Activated CD4-positive, alpha-beta T cell treated with anti-CD3 and anti-CD28 coated beads, Interleukin-2, amount 10 ng/mL, durations not matched to agents 7 days and 5 days (primary cell): ENCODE data around the gene ELFN2. TPM values are rescaled to one million over a fixed set of nuclear protein-coding genes. Genes with fewer than 3 reads are reported as not detected.

ENCODE experiments used
- CTCF ChIA-PET: fragments of 350-600 bp; sonication (Branson Sonifier 250); formaldehyde crosslinking; loops from one replicate; lab custom pipeline; 2021; ENCODE audit warnings: antibody characterized with exemption; lab: Charles Lee
- POLR2A ChIA-PET: fragments of 350-600 bp; sonication (Branson Sonifier 250); formaldehyde crosslinking; loops from one replicate; lab custom pipeline; 2021; ENCODE audit warnings: antibody characterized with exemption; lab: Charles Lee
- DNase-seq: peaks from one replicate; pipeline ENCODE4 v3.0.0-alpha.2; 2020
- H3K27ac Mint-ChIP-seq: one replicate; pipeline ENCODE4 v1.8.0; 2021; ENCODE audit warnings: mild to moderate bottlenecking, moderate library complexity, mixed read lengths
- H3K27me3 Mint-ChIP-seq: one replicate; pipeline ENCODE4 v1.8.0; 2021; ENCODE audit warnings: mixed read lengths
- H3K36me3 Mint-ChIP-seq: one replicate; pipeline ENCODE4 v1.8.0; 2021; ENCODE audit warnings: low read depth, mixed read lengths
- H3K4me1 Mint-ChIP-seq: one replicate; pipeline ENCODE4 v1.8.0; 2021; ENCODE audit warnings: mixed read lengths
- H3K4me3 Mint-ChIP-seq: one replicate; pipeline ENCODE4 v1.8.0; 2021; ENCODE audit warnings: mild to moderate bottlenecking, moderate library complexity, mixed read lengths
- H3K9me3 Mint-ChIP-seq: one replicate; pipeline ENCODE4 v1.8.0; 2021; ENCODE audit warnings: mixed read lengths
- total RNA-seq, 2 experiments: library from RNA; stranded (reverse); gene quantifications; one replicate each; pipeline ENCODE4 v1.2.3, GENCODE V29; 2021

The ELFN2 gene
- total RNA-seq, 2 experiments from 2014 or later = 0.10 to 0.23 TPM

DNA sequence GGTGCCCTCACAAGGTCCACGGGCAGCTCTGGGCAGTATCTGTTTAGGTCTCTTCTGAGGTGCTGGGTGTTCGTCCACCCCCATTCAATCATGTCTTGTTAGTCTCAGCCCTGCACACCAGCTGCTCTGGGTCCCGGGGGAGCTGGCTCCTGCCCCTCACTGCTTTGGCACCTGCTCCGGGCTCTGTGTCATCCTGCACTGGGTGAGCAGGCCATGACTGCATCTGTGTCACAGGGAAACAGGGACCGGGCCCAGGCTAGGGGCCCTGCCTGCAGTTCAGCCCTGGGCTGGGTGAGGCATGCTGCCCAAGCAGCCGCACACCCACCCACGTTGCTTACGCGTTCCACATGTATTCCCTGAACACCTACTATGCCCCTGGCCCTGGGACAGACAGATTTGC lies 43.9 kb downstream of the ELFN2 start:
- no peak overlapping the region for H3K4me3 Mint-ChIP-seq
- no peak overlapping the region for H3K27ac Mint-ChIP-seq
- no peaks in the 10 kb centered on the region for H3K36me3 Mint-ChIP-seq
- no peaks in the 10 kb centered on the region for H3K9me3 Mint-ChIP-seq
- no peaks in the 10 kb centered on the region for H3K4me1 Mint-ChIP-seq
- no peak for DNase-seq
- POLR2A ChIA-PET = interaction anchor here (0.7 kb wide), 1 partner anchor 178 kb away, joined by 3 read pairs; no protein-coding TSS in a partner anchor
- H3K27me3 Mint-ChIP-seq = peaks cover 4% of the 10 kb centered on the region
- CTCF ChIA-PET = interaction anchor here (0.5 to 1.1 kb wide), 2 partner anchors 116 to 409 kb away, joined by 3 read pairs; no protein-coding TSS in a partner anchor

DNA sequence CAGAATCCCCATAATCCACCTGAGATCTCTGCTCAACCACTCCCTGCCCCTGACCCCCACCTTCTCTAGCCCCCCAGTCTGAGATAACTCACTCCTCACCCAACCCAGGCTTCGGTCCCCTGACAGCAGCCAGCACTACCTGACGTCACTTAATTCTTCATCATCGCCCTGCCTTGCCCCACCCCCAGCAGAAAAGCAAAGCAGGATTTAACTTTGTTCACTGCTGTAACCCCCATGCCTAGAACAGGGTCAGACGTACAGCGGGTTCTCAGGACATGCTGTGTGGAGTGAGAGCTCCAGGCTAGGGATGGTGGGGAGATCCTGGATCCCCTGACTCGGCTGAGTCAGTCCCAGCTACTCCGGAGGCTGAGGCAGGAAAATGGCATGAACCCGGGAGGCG lies 45.8 kb downstream of the ELFN2 start:
- ChIA-PET CTCF (no interaction called here), POLR2A (no interaction called here)
- Mint-ChIP-seq H3K9me3 (no peaks in the 10 kb centered on the region), H3K36me3 (no peaks in the 10 kb centered on the region), H3K4me1 (no peaks in the 10 kb centered on the region), H3K27ac (no peak overlapping the region), H3K4me3 (no peak overlapping the region), H3K27me3 (peaks cover 11% of the 10 kb centered on the region)
- DNase-seq = no peak

DNA sequence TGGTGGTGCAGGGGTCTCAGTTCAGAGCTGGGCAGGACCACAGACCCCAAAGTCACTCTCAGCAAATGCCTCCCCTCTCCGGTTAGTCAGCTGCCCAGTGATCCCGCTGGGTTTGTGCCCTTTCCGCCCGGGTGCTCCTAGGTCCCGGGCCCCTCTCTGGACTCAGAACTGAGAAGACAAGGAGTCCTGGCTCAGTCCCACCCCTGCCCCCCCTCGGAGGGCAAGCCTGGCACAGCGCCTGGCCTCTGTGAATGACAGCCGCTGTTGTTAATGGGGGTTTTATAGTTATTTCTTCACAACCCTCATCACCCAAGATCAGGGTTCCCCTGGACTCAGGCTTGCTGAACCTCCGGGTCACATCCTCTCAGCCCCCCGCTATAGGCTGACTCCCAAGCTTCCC lies 47.6 kb downstream of the ELFN2 start:
- Mint-ChIP-seq H3K9me3 (no peaks in the 10 kb centered on the region), H3K4me1 (no peaks in the 10 kb centered on the region), H3K27ac (no peak overlapping the region), H3K27me3 (peaks cover 16% of the 10 kb centered on the region), H3K4me3 (no peak overlapping the region), H3K36me3 (no peaks in the 10 kb centered on the region)
- ChIA-PET POLR2A (no interaction called here), CTCF (no interaction called here)
- no peak for DNase-seq

DNA sequence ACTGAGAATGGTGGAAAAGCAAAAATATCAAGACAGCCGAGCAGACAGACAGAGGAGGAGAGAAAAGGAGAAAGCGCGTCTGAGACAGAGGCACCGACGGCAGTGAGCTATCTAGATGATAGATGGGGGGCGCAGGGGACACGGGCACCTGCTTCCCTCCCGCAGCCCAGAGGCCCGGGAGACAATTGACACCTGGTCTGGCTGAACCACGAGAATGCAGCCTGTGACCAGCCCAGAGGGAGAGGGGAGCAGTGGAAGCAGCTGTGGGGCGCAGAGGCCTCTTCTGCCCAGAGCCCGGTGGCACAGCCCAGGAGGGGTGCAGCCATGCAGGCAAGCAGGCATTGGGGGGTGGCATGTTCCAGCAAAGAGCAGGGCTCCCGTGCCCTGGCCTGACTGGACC lies 48.2 kb downstream of the ELFN2 start:
- POLR2A ChIA-PET = interaction anchor here (0.5 kb wide), 1 partner anchor 142 kb away, joined by 3 read pairs; no protein-coding TSS in a partner anchor
- H3K27ac Mint-ChIP-seq = no peak overlapping the region

DNA sequence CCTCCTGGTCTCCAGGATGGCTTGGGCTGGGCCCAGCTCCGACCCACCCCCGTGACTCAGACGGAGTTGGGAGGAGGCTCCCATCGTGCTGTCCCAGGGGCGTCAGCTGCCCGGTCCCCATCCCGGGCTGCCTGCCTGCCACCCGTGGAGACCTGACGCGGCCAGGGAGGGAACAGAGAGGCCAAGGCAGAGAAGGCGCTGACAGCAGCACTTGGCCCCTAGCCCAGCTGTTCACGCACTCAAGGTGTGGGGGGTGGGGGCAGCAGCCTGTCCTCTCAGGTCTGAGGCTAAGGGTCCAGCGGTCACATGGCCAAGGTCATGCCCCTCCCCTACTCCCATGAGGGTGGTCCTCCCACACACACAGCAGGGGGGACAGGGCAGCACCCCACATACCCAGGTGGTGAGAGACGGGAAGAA lies 48.6 kb downstream of the ELFN2 start:
- no peak overlapping the region for H3K27ac Mint-ChIP-seq
- no peak overlapping the region for H3K4me3 Mint-ChIP-seq
- no peak for DNase-seq
- CTCF ChIA-PET = interaction anchor here (1.5 kb wide), 1 partner anchor 35 kb away, joined by 4 read pairs; no protein-coding TSS in a partner anchor
- H3K36me3 Mint-ChIP-seq = no peaks in the 10 kb centered on the region
- no peaks in the 10 kb centered on the region for H3K4me1 Mint-ChIP-seq
- POLR2A ChIA-PET = interaction anchor here (0.5 kb wide), 1 partner anchor 142 kb away, joined by 3 read pairs; no protein-coding TSS in a partner anchor
- H3K27me3 Mint-ChIP-seq = peaks cover 16% of the 10 kb centered on the region
- no peaks in the 10 kb centered on the region for H3K9me3 Mint-ChIP-seq

More for the DNA sequence above, 48.2 kb downstream of the ELFN2 start:
- DNase-seq = no peak
- H3K27me3 Mint-ChIP-seq = peaks cover 16% of the 10 kb centered on the region
- H3K36me3 Mint-ChIP-seq = no peaks in the 10 kb centered on the region
- no peaks in the 10 kb centered on the region for H3K9me3 Mint-ChIP-seq
- H3K4me3 Mint-ChIP-seq = no peak overlapping the region
- CTCF ChIA-PET = interaction anchor here (1.5 kb wide), 1 partner anchor 35 kb away, joined by 4 read pairs; no protein-coding TSS in a partner anchor
- H3K4me1 Mint-ChIP-seq = no peaks in the 10 kb centered on the region

DNA sequence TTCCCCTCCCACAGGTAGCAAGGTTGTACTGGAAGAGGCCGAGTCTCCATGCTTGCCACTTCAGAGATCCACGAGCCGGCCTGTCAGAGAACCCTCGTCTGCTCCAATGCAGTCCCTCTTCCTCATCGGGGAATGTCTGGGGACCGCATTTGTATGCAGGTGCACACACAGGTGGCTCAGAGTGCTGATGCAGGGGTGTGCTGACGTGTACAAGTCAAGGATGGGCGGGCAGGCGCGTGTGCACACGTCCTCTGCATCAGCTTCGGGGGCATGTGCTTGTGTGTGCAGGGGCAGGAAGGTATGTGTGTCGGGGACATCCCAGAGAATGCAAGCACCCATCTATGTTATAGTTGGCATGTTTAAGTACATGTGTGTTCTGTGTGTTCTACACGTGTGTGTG lies 49.4 kb downstream of the ELFN2 start:
- no peak for DNase-seq
- Mint-ChIP-seq H3K27ac (no peak overlapping the region), H3K4me3 (no peak overlapping the region), H3K36me3 (no peaks in the 10 kb centered on the region), H3K27me3 (peaks cover 16% of the 10 kb centered on the region), H3K9me3 (no peaks in the 10 kb centered on the region), H3K4me1 (no peaks in the 10 kb centered on the region)
- POLR2A ChIA-PET = no interaction called here
- CTCF ChIA-PET = interaction anchor here (1.5 kb wide), 1 partner anchor 36 kb away, joined by 4 read pairs; no protein-coding TSS in a partner anchor

DNA sequence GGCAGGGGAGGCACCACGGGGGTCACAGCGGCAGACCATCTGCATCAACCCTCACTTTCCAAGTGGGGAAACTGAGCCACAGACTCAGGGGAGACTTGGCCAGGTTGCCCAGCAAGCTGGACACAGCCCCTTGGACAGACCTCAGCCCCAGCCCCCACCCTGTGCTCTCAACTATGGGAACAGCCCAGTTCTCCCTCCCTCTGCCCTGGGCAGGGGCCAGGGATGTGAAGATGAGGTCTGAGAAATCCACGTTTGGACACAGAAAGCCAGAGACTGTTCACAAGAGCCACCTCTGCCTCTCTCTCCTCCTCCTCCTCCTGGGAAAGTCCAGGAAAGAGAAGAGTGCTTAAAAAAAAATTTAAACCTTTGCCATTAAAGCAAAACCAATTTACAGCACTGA lies 50.1 kb downstream of the ELFN2 start:
- peaks cover 16% of the 10 kb centered on the region for H3K27me3 Mint-ChIP-seq
- CTCF ChIA-PET = no interaction called here
- no peak overlapping the region for H3K4me3 Mint-ChIP-seq
- POLR2A ChIA-PET = no interaction called here
- DNase-seq = no peak
- no peaks in the 10 kb centered on the region for H3K36me3 Mint-ChIP-seq
- H3K27ac Mint-ChIP-seq = no peak overlapping the region
- no peaks in the 10 kb centered on the region for H3K9me3 Mint-ChIP-seq
- H3K4me1 Mint-ChIP-seq = no peaks in the 10 kb centered on the region

DNA sequence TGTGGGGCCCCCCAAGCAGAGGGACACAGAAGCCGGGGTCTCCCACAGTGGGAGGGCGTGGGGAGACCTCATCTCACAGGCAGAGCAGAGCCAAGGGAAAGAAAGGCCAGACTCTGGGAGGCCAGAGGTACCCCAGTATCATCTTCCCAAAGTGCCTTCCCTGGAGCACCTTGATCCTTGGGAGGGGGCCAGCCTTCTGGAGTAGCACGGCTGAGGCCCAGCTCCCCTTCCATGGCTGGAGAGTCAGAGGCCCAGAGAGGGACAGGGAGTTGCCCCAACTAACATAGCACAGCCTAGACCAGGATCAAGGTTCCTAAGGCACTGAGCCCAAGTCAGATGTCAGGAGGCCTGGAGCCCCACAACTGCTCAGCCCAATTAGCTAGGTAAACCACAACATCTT lies 50.6 kb downstream of the ELFN2 start:
- CTCF ChIA-PET = no interaction called here
- Mint-ChIP-seq H3K36me3 (no peaks in the 10 kb centered on the region), H3K27me3 (peaks cover 16% of the 10 kb centered on the region), H3K4me1 (no peaks in the 10 kb centered on the region), H3K27ac (no peak overlapping the region), H3K9me3 (no peaks in the 10 kb centered on the region), H3K4me3 (no peak overlapping the region)
- POLR2A ChIA-PET = no interaction called here
- no peak for DNase-seq

DNA sequence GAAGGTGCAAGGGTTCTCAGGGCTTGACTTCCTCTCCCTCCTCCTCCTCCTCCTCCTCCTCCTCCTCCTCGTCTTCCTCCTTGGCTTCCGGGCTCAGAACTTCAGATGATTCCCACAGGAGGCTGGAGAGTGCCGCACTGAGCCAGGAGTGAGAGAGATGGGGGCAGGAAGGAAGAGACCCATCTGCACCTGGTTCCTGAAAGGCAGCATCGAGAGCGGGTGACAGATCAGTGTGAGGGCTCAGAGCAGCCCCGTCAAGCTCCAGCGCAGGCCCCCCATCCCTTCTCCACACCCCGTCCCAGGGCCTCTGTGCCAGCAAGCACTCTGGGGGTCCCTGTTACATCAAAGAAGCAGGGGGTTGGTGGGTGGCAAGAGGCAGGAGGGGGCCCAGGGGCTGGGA lies 51.5 kb downstream of the ELFN2 start:
- no peak for DNase-seq
- CTCF ChIA-PET = no interaction called here
- Mint-ChIP-seq H3K4me3 (no peak overlapping the region), H3K9me3 (no peaks in the 10 kb centered on the region), H3K4me1 (no peaks in the 10 kb centered on the region), H3K36me3 (no peaks in the 10 kb centered on the region), H3K27ac (no peak overlapping the region), H3K27me3 (peaks cover 16% of the 10 kb centered on the region)
- POLR2A ChIA-PET = no interaction called here

DNA sequence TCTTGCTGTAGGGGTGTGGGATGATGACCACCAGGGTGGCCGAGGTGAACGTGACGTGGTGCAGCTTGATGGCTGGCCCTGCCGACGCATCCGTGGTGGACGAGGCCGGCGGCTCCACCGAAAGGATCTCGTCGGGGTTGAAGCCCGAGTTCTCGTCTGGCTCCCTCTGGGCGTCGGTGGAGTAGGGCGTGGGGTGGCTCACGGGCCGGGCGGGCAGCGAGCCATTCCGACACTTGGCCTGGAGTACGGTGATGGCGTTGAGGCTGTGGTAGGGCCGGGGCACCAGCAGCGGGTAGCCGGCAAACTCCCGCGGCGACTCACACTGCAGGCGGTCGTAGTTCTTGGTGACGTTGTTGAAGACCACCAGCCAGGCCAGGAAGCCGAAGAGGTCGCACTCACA lies 52.7 kb downstream of the ELFN2 start:
- ChIA-PET CTCF (interaction anchor here (1.0 kb wide), 1 partner anchor 30 kb away, joined by 3 read pairs; no protein-coding TSS in a partner anchor), POLR2A (no interaction called here)
- DNase-seq = no peak
- Mint-ChIP-seq H3K27me3 (peaks cover 16% of the 10 kb centered on the region), H3K36me3 (no peaks in the 10 kb centered on the region), H3K9me3 (no peaks in the 10 kb centered on the region), H3K27ac (no peak overlapping the region), H3K4me3 (no peak overlapping the region), H3K4me1 (no peaks in the 10 kb centered on the region)

DNA sequence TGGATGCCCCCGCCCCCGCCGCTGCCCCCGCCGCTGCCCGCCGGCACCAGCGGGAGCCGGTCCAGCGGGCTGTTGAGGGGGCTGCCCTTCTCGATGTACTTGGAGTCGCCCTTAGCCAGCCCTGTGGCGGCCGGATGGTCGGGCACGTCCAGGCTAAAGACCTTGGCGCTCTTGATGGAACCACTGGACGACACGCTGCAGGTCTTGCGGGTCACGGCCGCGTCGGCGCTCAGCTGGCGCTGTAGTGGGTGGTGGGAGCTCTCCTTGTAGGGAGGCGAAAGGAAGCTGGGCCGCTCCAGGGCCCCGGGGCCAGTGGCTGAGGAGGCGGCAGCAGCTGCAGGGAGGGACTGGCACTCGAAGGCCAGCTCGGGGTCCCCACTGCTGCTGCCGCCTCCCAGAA lies 53.8 kb downstream of the ELFN2 start:
- POLR2A ChIA-PET = no interaction called here
- CTCF ChIA-PET = no interaction called here
- DNase-seq = no peak
- Mint-ChIP-seq H3K9me3 (no peaks in the 10 kb centered on the region), H3K27me3 (peaks cover 12% of the 10 kb centered on the region), H3K36me3 (no peaks in the 10 kb centered on the region), H3K27ac (no peak overlapping the region), H3K4me1 (no peaks in the 10 kb centered on the region), H3K4me3 (no peak overlapping the region)

DNA sequence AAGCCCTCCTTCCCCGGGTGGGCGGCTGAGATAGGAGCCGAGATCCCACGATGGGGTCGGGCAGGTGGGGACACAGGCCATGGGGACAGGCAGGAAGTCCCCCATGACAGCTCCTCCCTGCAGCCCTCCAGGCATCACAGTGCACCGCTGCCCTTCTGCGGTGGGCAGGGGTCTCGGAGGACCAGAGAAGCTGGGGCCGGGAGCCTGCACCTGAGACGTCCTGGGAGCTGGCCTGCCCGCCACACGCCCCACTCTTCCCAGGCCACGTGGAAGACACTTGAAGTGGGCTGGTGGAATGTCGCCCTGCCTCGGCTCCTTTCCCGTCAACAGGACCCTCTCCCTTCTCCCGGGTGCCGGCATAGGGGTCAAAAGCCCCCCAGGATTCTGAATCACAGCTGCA lies 55.4 kb downstream of the ELFN2 start:
- no peaks in the 10 kb centered on the region for H3K9me3 Mint-ChIP-seq
- peaks cover 7% of the 10 kb centered on the region for H3K27me3 Mint-ChIP-seq
- H3K4me3 Mint-ChIP-seq = no peak overlapping the region
- DNase-seq = no peak
- H3K27ac Mint-ChIP-seq = no peak overlapping the region
- no peaks in the 10 kb centered on the region for H3K36me3 Mint-ChIP-seq
- POLR2A ChIA-PET = no interaction called here
- CTCF ChIA-PET = no interaction called here
- H3K4me1 Mint-ChIP-seq = no peaks in the 10 kb centered on the region

DNA sequence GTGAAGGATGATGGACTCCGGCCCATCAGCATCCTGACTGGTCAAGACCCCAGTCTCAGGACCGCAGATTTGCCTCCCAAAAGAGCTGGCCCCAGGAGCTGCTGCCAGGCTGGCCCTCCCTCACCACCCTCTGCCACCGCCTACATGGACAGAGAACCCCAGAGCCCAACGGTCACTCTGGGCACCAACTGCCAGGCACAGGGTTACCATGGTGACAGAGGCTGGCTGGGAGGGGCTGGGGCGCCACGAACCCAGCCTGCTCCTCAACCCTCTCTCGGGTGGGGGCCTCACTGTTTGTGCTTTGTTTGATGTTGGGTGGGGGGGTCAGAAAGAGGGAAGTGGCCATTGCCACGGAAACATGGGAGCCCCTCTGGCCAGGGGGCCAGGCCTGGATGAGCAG lies 55.8 kb downstream of the ELFN2 start:
- POLR2A ChIA-PET = no interaction called here
- Mint-ChIP-seq H3K27ac (no peak overlapping the region), H3K4me1 (no peaks in the 10 kb centered on the region), H3K36me3 (no peaks in the 10 kb centered on the region), H3K27me3 (peaks cover 5% of the 10 kb centered on the region), H3K4me3 (no peak overlapping the region), H3K9me3 (no peaks in the 10 kb centered on the region)
- CTCF ChIA-PET = no interaction called here
- no peak for DNase-seq
